ENCODE results near the gene NISCH. TPM values are rescaled to one million over a fixed set of nuclear protein-coding genes. Genes with fewer than 3 reads are reported as not detected.

The NISCH gene
- total RNA-seq, 1 experiment from 2014 or later, result 104 TPM

DNA sequence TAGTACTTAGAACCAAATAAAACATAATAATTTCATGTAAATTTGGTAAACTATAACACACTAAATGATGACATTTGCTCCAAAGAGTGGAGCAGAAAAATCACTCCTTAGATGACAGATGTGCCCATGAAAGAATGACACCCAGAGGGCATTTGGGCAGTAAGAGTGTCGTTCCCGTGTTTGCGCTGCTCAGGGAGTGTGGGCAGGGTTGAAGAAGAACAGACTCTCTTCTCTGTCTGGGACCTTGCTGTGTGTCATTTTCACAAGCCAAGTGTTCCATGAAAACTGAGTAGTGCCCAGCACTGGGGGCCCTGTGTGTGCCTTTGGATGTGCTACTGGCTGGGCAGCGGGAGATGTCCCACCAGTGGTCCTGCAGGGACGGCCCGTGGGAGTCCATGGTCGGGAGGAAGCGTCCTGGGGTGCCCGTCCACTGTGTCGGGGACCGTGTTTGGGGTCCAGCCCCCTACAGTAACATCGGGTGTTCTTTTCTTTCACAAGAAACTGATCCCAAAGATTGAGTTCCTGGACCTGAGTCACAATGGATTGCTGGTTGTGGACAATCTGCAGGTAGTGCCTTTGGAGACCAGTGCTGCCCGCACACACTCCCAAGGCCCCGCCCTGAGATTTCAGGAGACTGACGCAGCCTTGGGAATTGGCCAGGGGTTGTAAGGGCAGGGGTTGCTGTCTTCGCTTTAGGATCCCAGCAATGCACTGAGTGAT, 21.8 kb downstream of the NISCH start:
- Mint-ChIP-seq H3K9me3 (no peaks in the 10 kb centered on the region), H3K36me3 (ENCODE audit: insufficient read depth in 1 of 3, low read depth in 3 of 3) (peaks cover 60 to 97% (median 97%) of the 10 kb centered on the region in 3 experiments), H3K4me3 (no peak overlapping the region), H3K4me1 (no peaks in the 10 kb centered on the region; a peak in 2 of 4 replicates), H3K27ac (no peak overlapping the region; a peak in 1 of 7 replicates), H3K27me3 (ENCODE audit: low read depth) (no peaks in the 10 kb centered on the region)
- no peak overlapping the region for H2BK20ac ChIP-seq (ENCODE audit: low read depth, low read length, poor library complexity, severe bottlenecking)
- H3K23ac ChIP-seq (ENCODE audit: insufficient read length, low read depth, low read length), result no peak overlapping the region
- no peak overlapping the region for H3K4ac ChIP-seq (ENCODE audit: low read depth, low read length)
- no peak overlapping the region for H3K9ac ChIP-seq (ENCODE audit: extremely low read depth, insufficient read length, low read length)
- no peaks in the 10 kb centered on the region for H3K27me3 ChIP-seq (ENCODE audit: insufficient read depth, low read length)
- H3K79me2 ChIP-seq (ENCODE audit: insufficient read depth, low read length), result no peaks in the 10 kb centered on the region
- no peak overlapping the region for H2BK12ac ChIP-seq (ENCODE audit: insufficient read length, low read depth, low read length)
- H2BK120ac ChIP-seq (ENCODE audit: low read depth, low read length, poor library complexity, severe bottlenecking), result no peak overlapping the region
- no peaks in the 10 kb centered on the region for H3K23me2 ChIP-seq (ENCODE audit: insufficient read length, low read depth, low read length, poor library complexity, severe bottlenecking)
- H3K27ac ChIP-seq (ENCODE audit: insufficient read length, low read depth, low read length), result no peak overlapping the region
- WGBS (ENCODE audit: extremely low coverage, insufficient read length, low lambda C conversion rate), result no CpG with 5 or more reads among the region's 16 CpGs
- H2BK15ac ChIP-seq (ENCODE audit: low read depth, low read length), result no peak overlapping the region
- no peak overlapping the region for H3K14ac ChIP-seq (ENCODE audit: insufficient read depth, low read length)
- no peaks in the 10 kb centered on the region for H3K79me1 ChIP-seq (ENCODE audit: insufficient read depth, low read depth, low read length, poor library complexity, severe bottlenecking)
- H2AFZ ChIP-seq (ENCODE audit: low read length), result no peak overlapping the region
- no peaks in the 10 kb centered on the region for H4K20me1 ChIP-seq (ENCODE audit: control insufficient read depth, insufficient read depth, insufficient read length)
- H4K5ac ChIP-seq (ENCODE audit: insufficient read length, low read depth, low read length), result no peak overlapping the region
- H2AK5ac ChIP-seq (ENCODE audit: insufficient read length, low read length), result no peak overlapping the region
- TF ChIP-seq, protein P1, sequence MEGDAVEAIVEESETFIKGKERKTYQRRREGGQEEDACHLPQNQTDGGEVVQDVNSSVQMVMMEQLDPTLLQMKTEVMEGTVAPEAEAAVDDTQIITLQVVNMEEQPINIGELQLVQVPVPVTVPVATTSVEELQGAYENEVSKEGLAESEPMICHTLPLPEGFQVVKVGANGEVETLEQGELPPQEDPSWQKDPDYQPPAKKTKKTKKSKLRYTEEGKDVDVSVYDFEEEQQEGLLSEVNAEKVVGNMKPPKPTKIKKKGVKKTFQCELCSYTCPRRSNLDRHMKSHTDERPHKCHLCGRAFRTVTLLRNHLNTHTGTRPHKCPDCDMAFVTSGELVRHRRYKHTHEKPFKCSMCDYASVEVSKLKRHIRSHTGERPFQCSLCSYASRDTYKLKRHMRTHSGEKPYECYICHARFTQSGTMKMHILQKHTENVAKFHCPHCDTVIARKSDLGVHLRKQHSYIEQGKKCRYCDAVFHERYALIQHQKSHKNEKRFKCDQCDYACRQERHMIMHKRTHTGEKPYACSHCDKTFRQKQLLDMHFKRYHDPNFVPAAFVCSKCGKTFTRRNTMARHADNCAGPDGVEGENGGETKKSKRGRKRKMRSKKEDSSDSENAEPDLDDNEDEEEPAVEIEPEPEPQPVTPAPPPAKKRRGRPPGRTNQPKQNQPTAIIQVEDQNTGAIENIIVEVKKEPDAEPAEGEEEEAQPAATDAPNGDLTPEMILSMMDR (conservative IDR thresholded peaks at IDR 0.05), result no peak
- H3K4me1 ChIP-seq (ENCODE audit: insufficient read depth, low read length), result no peaks in the 10 kb centered on the region
- H3K18ac ChIP-seq (ENCODE audit: insufficient read length, low read depth, low read length), result no peak overlapping the region
- no peak overlapping the region for H4K8ac ChIP-seq (replicated peaks; ENCODE audit: insufficient read length, low read depth, low read length)
- H4K91ac ChIP-seq (ENCODE audit: insufficient read length, low read depth, low read length), result no peak overlapping the region
- no peak for DNase-seq
- H2BK5ac ChIP-seq (ENCODE audit: insufficient read length, low read length), result no peak overlapping the region
- H3K4me2 ChIP-seq (ENCODE audit: insufficient read depth, insufficient read length, low read length), result no peak overlapping the region
- no peaks in the 10 kb centered on the region for H3K9me3 ChIP-seq (ENCODE audit: control insufficient read depth, low read depth, low read length)
- no peak overlapping the region for H3K56ac ChIP-seq (ENCODE audit: insufficient read length, low read depth, low read length)
- no peak overlapping the region for H3T11ph ChIP-seq (ENCODE audit: low read length)

Data from H9 (cell line).